Measurements from ENCODE around the gene FSTL5.

DNA sequence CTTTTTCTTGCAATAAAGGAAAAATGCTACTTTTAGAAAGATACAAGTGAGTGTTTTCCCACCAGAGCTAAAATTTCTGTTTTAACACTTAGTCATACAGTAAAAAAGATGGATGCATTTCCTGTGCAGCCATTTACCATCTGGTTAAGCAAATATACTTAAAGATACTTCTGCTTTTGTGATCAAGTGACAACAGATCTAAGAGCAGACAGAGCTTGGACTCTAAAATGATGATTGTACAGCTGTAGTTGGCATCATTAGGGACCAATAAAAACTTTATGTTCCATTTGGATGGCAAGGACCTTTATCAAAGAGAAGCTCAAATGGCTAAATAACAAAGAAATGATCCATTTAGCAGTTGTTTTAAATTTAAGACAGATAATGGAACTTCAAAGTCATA, 270.8 kb downstream of the FSTL5 start:
- TF ChIP-seq EZH2phosphoT487 (IDR thresholded peaks at IDR 0.05; ENCODE audit: insufficient read depth, low read depth) (no peak), EZH2 (IDR thresholded peaks at IDR 0.05; ENCODE audit: insufficient read depth, poor library complexity, severe bottlenecking) (no peak)

All from GM23248 (cell line).